ENCODE measurements around the gene COPE.
A peak's percentile ranks its signal among the peaks of the same experiment; 100 is the strongest.

The COPE gene

DNA sequence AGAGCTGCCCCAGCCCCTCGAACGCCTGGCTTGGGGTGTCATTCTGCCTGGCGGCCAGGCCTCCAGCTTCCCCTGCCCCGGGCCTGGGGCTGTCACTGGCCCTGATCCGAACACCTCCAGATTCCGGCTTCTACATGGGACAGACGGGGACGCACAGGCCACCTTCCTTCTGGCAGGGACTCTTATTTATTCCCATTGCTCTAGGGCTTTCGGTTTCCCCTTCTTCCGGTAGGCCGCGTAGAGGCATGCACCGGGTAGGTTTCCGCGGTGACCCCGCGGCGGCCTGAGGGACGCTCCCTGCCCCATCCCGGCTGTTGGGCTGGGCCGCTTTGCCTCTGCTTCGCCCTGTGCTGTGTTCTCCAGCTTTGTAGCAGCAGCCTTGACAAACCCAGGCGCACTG, 51.4 kb downstream of the COPE start:
- DNase-seq (ENCODE audit: insufficient read length, low spot score): no peak
- FAIRE-seq: no peak
- TF ChIP-seq POLR2A (IDR thresholded peaks at IDR 0.05; ENCODE audit: low read depth, low read length): no peak

GRCh38 chr19:18867199-18867598, 52.0 kb downstream of the COPE start:
- no peak for TF ChIP-seq POLR2A (IDR thresholded peaks at IDR 0.05; ENCODE audit: low read depth, low read length)
- FAIRE-seq: no peak
- no peak for DNase-seq (ENCODE audit: insufficient read length, low spot score)

- no peak for TF ChIP-seq POLR2A (IDR thresholded peaks at IDR 0.05; ENCODE audit: low read depth, low read length)
- DNase-seq (ENCODE audit: insufficient read length, low spot score) (no peak), FAIRE-seq (no peak)
These were observed 52.4 kb downstream of the COPE start for GRCh38 chr19:18866800-18867123.

DNA sequence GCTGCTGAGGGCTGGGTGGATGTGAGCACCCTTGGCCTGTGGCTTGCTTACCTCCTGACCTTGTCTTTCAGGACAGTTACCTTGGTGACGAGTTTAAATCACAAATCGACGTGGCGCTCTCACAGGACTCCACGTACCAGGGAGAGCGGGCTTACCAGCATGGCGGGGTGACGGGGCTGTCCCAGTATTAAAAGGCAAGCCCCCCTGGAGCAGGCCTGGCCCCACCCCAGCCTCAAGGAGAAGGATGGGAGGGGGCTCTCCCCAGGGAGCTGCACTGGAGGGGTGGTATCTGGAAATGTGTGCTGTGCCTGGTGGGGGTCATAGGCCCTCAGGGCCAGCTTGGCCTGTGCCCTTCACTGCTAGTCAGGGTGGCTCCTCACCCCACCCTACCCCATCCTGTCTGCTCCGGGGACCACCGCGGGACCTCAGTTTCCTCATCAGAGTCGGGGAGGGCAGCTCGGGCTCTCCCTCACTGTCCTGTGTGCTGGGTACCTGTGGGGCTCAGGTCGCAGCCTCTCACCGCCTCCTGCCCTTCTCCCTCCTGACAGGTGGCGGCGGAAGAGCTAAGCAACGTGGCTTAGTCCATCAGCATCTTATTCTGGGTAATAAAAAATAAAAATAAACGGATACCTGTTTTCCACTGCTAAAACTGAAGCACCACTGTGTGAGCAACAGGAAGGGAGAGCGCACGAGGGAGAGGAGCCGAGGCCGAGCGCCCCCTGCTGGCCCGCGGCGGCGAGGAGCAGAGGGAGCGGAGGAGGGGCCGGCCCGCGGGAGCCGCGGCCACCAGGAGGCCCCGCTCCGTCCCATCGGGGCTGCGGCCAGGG, 53.0 kb downstream of the COPE start:
- DNase-seq (ENCODE audit: insufficient read length, low spot score) (peak; percentile 86), FAIRE-seq (no peak)
- no peak for TF ChIP-seq POLR2A (IDR thresholded peaks at IDR 0.05; ENCODE audit: low read depth, low read length)

DNA sequence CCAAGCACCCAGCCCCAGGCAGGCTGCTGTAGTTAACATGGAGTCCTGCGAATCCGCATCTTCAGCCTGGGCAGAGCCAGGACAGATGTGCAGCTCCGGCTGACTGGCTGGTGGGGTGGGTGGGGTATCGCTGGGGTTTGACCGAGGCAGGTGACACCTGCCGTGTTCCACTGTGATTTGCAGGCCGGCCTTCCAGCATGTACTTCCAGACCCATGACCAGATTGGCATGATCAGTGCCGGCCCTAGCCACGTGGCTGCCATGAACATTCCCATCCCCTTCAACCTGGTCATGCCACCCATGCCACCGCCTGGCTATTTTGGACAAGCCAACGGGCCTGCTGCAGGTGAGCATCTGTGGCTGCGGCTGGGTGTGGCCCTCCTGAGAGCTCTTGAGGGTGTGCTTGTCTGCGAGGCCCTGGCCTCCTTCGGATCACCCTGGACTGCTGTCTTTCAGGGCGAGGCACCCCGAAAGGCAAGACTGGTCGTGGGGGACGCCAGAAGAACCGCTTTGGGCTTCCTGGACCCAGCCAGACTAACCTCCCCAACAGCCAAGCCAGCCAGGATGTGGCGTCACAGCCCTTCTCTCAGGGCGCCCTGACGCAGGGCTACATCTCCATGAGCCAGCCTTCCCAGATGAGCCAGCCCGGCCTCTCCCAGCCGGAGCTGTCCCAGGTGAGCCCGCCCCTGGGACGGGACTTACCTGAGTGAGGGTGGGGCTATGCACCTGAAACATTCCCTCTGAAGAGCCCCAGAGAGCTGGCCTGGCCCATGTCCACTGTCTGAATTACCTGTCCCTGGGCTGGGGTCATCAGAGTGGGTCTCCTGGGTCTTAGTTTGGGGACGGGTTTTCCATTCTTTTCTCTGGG, 53.8 kb downstream of the COPE start:
- TF ChIP-seq POLR2A (IDR thresholded peaks at IDR 0.05; ENCODE audit: low read depth, low read length): no peak
- DNase-seq (ENCODE audit: insufficient read length, low spot score): no peak
- no peak for FAIRE-seq

DNA sequence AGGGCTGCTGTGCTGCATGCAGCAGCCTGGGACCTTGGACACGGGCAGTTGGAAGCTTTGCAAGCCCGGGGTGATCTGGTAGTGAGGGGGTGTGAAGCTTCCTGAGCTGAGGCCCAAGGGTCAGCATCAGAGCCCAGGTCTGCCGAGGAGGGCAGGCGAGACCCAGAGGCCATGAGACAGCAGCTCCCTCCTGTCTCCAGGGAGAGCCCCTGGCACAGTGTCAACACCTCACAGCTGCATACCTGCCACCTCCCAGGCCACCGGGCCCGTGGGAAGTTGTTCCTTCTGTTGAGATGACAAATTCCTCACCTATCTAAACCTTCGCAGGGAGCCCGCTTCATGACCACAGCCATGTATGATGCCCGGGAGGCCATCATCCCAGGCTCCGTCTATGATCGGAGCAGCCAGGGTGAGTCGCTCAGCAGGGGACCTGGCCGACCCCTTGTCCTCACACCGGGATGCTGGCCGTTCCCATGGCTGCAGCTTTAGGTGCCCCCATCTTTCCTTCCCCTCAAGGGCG, 55.3 kb downstream of the COPE start:
- FAIRE-seq (no peak), DNase-seq (ENCODE audit: insufficient read length, low spot score) (no peak)
- TF ChIP-seq POLR2A (IDR thresholded peaks at IDR 0.05; ENCODE audit: low read depth, low read length): no peak

GRCh38 chr19:18862976-18863842, 56.0 kb downstream of the COPE start:
- TF ChIP-seq POLR2A (IDR thresholded peaks at IDR 0.05; ENCODE audit: low read depth, low read length): no peak
- FAIRE-seq: no peak
- no peak for DNase-seq (ENCODE audit: insufficient read length, low spot score)

DNA sequence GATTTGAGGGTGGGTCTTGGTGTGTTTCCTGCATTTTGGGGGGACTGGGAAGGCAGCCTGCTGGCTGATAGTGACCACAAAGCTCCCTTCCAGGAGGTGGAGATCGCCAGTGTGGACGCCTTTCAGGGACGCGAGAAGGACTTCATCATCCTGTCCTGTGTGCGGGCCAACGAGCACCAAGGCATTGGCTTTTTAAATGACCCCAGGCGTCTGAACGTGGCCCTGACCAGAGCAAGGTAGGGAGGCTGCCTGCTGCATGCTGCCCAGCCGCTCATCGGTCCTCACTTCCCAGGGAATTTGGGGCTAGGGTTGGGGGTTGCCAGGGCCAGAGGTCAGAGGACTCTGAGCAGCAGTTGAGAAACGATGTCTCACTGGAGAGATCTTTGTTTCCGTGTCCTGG, 57.3 kb downstream of the COPE start:
- no peak for TF ChIP-seq POLR2A (IDR thresholded peaks at IDR 0.05; ENCODE audit: low read depth, low read length)
- DNase-seq (ENCODE audit: insufficient read length, low spot score): no peak
- FAIRE-seq: no peak

- DNase-seq (ENCODE audit: insufficient read length, low spot score) (no peak), FAIRE-seq (no peak)
- TF ChIP-seq POLR2A (IDR thresholded peaks at IDR 0.05; ENCODE audit: low read depth, low read length): no peak
These were observed 58.0 kb downstream of the COPE start for GRCh38 chr19:18861235-18861634.

- DNase-seq (ENCODE audit: insufficient read length, low spot score) (no peak), FAIRE-seq (no peak)
- TF ChIP-seq POLR2A (IDR thresholded peaks at IDR 0.05; ENCODE audit: low read depth, low read length): no peak
These were observed 58.5 kb downstream of the COPE start for GRCh38 chr19:18860725-18861124.

DNA sequence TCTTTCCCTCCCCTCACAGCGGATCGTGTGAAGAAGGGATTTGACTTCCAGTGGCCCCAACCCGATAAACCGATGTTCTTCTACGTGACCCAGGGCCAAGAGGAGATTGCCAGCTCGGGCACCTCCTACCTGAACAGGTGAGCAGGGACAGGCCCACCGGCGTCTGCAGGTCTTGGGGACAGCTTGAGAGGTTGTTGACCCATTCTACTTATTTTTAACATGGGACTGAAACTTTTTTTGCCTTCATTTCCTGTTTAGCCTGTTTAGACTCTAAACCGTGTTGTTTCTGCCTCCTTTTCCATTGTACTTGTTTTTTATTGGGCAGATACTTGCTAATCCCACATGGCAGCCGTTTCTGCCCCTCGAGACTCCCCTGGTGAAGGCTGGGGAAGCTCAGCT, 58.9 kb downstream of the COPE start:
- no peak for FAIRE-seq
- no peak for TF ChIP-seq POLR2A (IDR thresholded peaks at IDR 0.05; ENCODE audit: low read depth, low read length)
- DNase-seq (ENCODE audit: insufficient read length, low spot score): no peak

GRCh38 chr19:18859676-18860301, 59.4 kb downstream of the COPE start:
- FAIRE-seq (no peak), DNase-seq (ENCODE audit: insufficient read length, low spot score) (no peak)
- no peak for TF ChIP-seq POLR2A (IDR thresholded peaks at IDR 0.05; ENCODE audit: low read depth, low read length)

DNA sequence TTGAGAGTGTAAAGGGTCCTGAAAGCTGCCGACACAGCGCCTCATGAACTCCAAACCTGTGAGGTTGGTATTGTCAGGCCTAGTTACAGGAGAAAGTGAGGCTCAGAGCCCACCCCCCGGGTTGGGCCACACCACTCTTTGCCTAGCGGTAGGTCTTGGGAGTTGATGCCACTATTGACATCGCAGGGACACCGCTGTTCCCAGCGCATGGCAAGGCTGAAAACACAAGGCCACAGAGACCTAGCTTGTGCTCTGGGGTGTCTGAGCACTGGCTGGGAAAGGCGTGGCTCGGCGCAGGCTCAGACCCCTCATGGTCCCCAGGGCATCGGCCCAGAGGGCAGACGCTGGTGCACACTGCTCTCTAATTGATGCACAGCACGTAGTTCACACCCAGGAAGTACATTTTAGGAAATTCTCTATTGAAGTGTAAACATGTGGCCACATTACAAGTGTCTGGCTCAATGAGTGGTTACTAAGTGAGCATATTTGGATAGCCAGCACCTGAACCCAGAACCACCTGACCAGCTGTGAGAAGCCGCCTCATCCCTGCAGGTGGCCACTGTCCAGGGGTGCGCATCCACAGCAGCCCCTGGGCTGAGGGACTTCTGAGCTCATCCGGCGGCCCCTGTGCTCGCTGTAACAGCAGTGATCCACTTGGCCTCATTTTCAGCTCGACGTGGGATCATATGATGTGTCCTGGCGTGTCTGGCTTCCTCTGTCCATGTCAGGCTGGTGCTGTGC, 60.1 kb downstream of the COPE start:
- no peak for TF ChIP-seq POLR2A (IDR thresholded peaks at IDR 0.05; ENCODE audit: low read depth, low read length)
- FAIRE-seq (no peak), DNase-seq (ENCODE audit: insufficient read length, low spot score) (no peak)

All from H54 (cell line).